Heart left ventricle (tissue), 16 donors: ENCODE data around the gene DNAJC17. TPM values are rescaled to one million over a fixed set of nuclear protein-coding genes. Genes with fewer than 3 reads are reported as not detected.

Experiments used
- ATAC-seq, 4 donors: fragments of 200-7000 bp; cut with Tn5 transposase; one replicate each; pipeline ENCODE4 v1.9.1; 2020 to 2022; ENCODE audit warnings: moderate library complexity in 4 of 4, mild to moderate bottlenecking in 3 of 4, moderate number of reproducible peaks in 1 of 4
- DNase-seq, 5 donors: peaks; one replicate each; pipeline ENCODE4 v3.0.0-alpha.2; 2020
- H3K27ac ChIP-seq, 12 donors: fragments of 200-600 bp; sonication (generic) in 4 of 12; one replicate each; pipeline versions ENCODE4 v1.5.0 to v1.8.0; 2016 to 2022; ENCODE audit warnings: mild to moderate bottlenecking in 2 of 12
- H3K27me3 ChIP-seq, 9 donors: fragments of 200-600 bp; sonication (generic) in 2 of 9; one replicate each; pipeline versions ENCODE4 v1.5.1 to v1.8.0; 2016 to 2022; ENCODE audit warnings: mild to moderate bottlenecking in 3 of 9
- H3K36me3 ChIP-seq, 9 donors: fragments of 200-600 bp; sonication (generic) in 2 of 9; one replicate each; pipeline versions ENCODE4 v1.5.0 to v1.8.0; 2018 to 2022; ENCODE audit warnings: mild to moderate bottlenecking in 2 of 9
- H3K4me1 ChIP-seq, 12 donors: fragments of 200-600 bp; sonication (generic) in 4 of 12; one replicate each; pipeline versions ENCODE4 v1.5.0 to v1.8.0; 2016 to 2022; ENCODE audit warnings: mild to moderate bottlenecking in 3 of 12
- H3K4me3 ChIP-seq, 12 donors: fragments of 200-600 bp; sonication (generic) in 4 of 12; one replicate each; pipeline versions ENCODE4 v1.5.0 to v1.8.0; 2017 to 2022; ENCODE audit warnings: mild to moderate bottlenecking in 9 of 12, moderate library complexity in 4 of 12
- H3K9me3 ChIP-seq, 12 donors: fragments of 200-600 bp; sonication (generic) in 4 of 12; one replicate each; pipeline versions ENCODE4 v1.5.0 to v1.8.0; 2016 to 2022; ENCODE audit warnings: mild to moderate bottlenecking in 1 of 12
- CTCF ChIP-seq, 12 donors: fragments of 200-600 bp; sonication (generic) in 4 of 12; IDR thresholded peaks; one replicate each; pipeline versions ENCODE4 v1.5.0 to v1.8.0; 2018 to 2022; ENCODE audit warnings: antibody characterized with exemption in 12 of 12, mild to moderate bottlenecking in 5 of 12
- POLR2A ChIP-seq, 2 donors: fragments of 450-650 bp; IDR thresholded peaks; one replicate each; pipeline ENCODE4 v1.6.1; 2017; ENCODE audit warnings: antibody characterized with exemption in 2 of 2, mild to moderate bottlenecking in 2 of 2, moderate library complexity in 2 of 2
- WGBS, 4 donors: extraction: QIAGEN DNeasy Blood & Tissue Kit in 2 of 4; methylation state at CpG; one replicate each; pipeline versions ENCODE4 v1.1.5 to v1.1.7; 2013 to 2018; 5-methylcytosine and 5-hydroxymethylcytosine counted together
- intact Hi-C, 10 donors: fragments of 100-400 bp; cut with DNase I; formaldehyde crosslinking; loops; one replicate each; pipeline versions ENCODE4 v1.11.1 to v1.14.2; 2022
- polyA plus RNA-seq, 2 donors: library from polyadenylated mRNA; stranded (reverse); fragments of 200-250 nt; gene quantifications; one replicate each; pipeline ENCODE4 v1.2.3, GENCODE V29; 2013
- total RNA-seq, 9 donors: library from RNA; depleted of rRNA in 2 of 9; stranded (reverse); fragments of >200 nt in 2 of 9; fragmentation: NEBNext Ultra II Directional in 3 of 9; extraction: Animal tissue kit (Norgen Biotek cat#: 25700) in 3 of 9; gene quantifications; one replicate each; pipeline versions ENCODE4 v1.1.0 to v1.2.4, GENCODE V29; 2016 to 2023
- donor health status: ischemic (EF 13 %, LVEDD 7.1; RV severe dilation, severe dysfunction).
- donor health status: healthy with polysubstance abuse.
- donor health status: DM: no; HTN: yes; CAD: no.
- donor health status: DM: no; HTN: no; CAD: no.
- donor health status: ischemic (EF 25% LVEDD 6.9; RV normal size, moderate dysfunction).
- donor health status: ischemic (EF 25% LVEDD 5.7; RV mildly dilated, moderate dysfunction).
- donor health status: healthy.
- donor health status: DM: yes; HTN: yes; CAD: no.
- donor health status: ischemic (EF 35%, LVEDD 5.7; RV mildly dilated, moderate dysfunction).
- donor health status: nonischemic (EF 11% LVEDD 7.7; RV severe dilation, severe dysfunction).
- donor health status: DM: yes; HTN: yes; CAD: no.
- donor health status: PGD.
- donor health status: ischemic (EF 29% LVEDD 5.4; RV normal size, mild dysfunction).
- donor health status: nonischemic (EF 23%, LVEDD 6.1; RV moderate dilation, normal function).

Gene DNAJC17
- total and polyA plus RNA-seq, 11 donors, result 7.6 to 29.9 (median 15.7) TPM

GRCh38 chr15:40854161-40854560, 46.9 kb upstream of the DNAJC17 start:
- Histone ChIP-seq H3K27ac (no peak overlapping the region), H3K4me3 (no peak overlapping the region), H3K4me1 (peaks cover 0 to 11% (median 0%) of the 10 kb centered on the region in 12 donors), H3K9me3 (no peaks in the 10 kb centered on the region), H3K36me3 (no peaks in the 10 kb centered on the region), H3K27me3 (peaks cover 0 to 15% (median 0%) of the 10 kb centered on the region in 9 donors)
- 55 to 64% (median 58%) methylated on average over 8 to 10 of the region's 10 CpGs for WGBS, 4 donors
- no peak for DNase-seq
- intact Hi-C loops, result loop anchor here in 3 of 10 donors (10.0 kb wide), 2 partner anchors 179 to 331 kb away; no protein-coding TSS in a partner anchor
- no peak for ATAC-seq
- no peak for TF ChIP-seq POLR2A (IDR thresholded peaks at IDR 0.05)
- TF ChIP-seq CTCF (IDR thresholded peaks at IDR 0.05), result no peak

DNA sequence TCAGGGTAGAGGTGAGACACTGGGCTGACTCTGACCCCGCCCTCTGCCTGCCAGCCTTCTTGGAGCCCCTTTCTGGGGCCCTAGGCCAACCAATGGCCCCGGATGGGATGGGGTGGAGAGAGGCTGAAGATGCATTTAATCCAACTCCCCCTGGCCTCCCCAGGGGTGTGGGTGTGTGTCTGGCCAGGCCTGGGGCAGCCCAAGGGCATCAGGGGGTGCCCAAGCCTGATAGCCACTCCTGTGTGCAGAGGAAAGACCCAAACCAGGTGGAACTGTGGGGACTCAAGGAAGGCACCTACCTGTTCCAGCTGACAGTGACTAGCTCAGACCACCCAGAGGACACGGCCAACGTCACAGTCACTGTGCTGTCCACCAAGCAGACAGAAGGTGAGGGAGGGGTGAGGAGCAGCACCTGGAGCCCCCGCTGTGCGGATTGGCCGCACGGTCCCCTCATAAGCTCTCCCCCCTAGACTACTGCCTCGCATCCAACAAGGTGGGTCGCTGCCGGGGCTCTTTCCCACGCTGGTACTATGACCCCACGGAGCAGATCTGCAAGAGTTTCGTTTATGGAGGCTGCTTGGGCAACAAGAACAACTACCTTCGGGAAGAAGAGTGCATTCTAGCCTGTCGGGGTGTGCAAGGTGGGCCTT, 46.1 kb upstream of the DNAJC17 start:
- Histone ChIP-seq H3K4me3 (no peak overlapping the region), H3K4me1 (peaks cover 0 to 11% (median 0%) of the 10 kb centered on the region in 12 donors), H3K27ac (no peak overlapping the region), H3K36me3 (no peaks in the 10 kb centered on the region), H3K9me3 (no peaks in the 10 kb centered on the region), H3K27me3 (peaks cover 0 to 7% (median 0%) of the 10 kb centered on the region in 9 donors)
- DNase-seq, result no peak
- intact Hi-C loops, result loop anchor here in 3 of 10 donors (10.0 kb wide), 2 partner anchors 179 to 331 kb away; no protein-coding TSS in a partner anchor
- ATAC-seq, result no peak
- TF ChIP-seq POLR2A (IDR thresholded peaks at IDR 0.05) (no peak), CTCF (IDR thresholded peaks at IDR 0.05) (no peak)
- 88 to 94% (median 93%) methylated on average over 13 to 16 of the region's 16 CpGs for WGBS, 4 donors

DNA sequence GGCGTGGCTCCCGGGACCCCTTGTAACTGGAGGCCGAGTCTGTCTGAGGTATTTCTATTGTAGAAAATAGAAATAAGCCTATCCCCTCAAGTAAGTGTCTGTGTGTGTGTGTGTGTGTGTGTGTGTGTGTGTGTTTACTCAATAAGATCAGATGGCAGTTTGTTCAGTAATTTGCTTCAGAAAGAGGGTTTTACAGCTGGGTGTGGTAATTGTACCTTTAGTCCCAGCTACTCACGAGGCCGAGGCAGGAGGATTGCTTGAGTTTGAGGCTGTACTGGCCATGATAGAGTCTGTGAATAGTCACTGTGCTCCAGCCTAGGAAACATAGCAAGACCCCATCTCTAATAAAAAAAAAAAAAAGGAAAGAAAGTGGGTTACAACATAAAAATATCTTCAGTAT, 45.3 kb upstream of the DNAJC17 start:
- H3K9me3 ChIP-seq, result no peaks in the 10 kb centered on the region
- ATAC-seq (no peak), DNase-seq (no peak)
- no peaks in the 10 kb centered on the region for H3K36me3 ChIP-seq
- intact Hi-C loops, result loop anchor here in 3 of 10 donors (10.0 kb wide), 2 partner anchors 178 to 332 kb away; no protein-coding TSS in a partner anchor
- H3K4me1 ChIP-seq, result peaks cover 0 to 10% (median 0%) of the 10 kb centered on the region in 12 donors
- peaks cover 0 to 7% (median 0%) of the 10 kb centered on the region in 9 donors for H3K27me3 ChIP-seq
- no peak for TF ChIP-seq CTCF (IDR thresholded peaks at IDR 0.05)
- no peak for TF ChIP-seq POLR2A (IDR thresholded peaks at IDR 0.05)
- 84 to 93% (median 92%) methylated on average over 5 of the region's 5 CpGs for WGBS, 4 donors
- no peak overlapping the region for H3K27ac ChIP-seq
- H3K4me3 ChIP-seq, result no peak overlapping the region

DNA sequence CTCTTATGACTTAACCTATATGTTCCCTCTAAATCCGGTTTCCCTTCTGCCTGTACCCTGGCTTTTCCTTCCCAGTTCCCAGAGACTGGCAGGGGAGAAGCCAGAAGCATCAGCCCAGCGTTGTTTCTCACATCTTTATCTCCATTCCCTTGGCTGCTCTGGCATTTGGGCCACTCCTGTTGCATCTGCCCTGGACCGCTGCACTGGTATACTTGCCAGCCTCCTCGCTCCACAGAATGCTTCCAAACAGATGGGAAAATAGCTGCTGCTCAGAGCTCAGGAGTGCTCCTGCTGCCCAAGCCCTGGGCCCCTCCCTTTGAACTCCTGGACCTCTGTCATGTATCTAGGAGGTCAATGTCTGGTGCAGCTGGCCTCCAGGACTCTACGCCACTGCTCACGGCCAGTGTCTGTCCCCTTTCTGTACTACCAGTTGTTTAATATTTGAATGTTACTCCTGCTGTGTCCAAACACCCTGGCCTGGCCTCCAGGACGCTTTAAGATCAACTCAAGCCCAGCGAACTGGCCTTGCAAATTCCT, 43.4 kb upstream of the DNAJC17 start:
- H3K9me3 ChIP-seq, result no peaks in the 10 kb centered on the region
- WGBS, 4 donors, result 75 to 88% (median 83%) methylated on average over 8 of the region's 8 CpGs
- TF ChIP-seq POLR2A (IDR thresholded peaks at IDR 0.05) (no peak), CTCF (IDR thresholded peaks at IDR 0.05) (no peak)
- no peak overlapping the region for H3K4me3 ChIP-seq
- peaks cover 0 to 20% (median 0%) of the 10 kb centered on the region in 12 donors for H3K4me1 ChIP-seq
- H3K27ac ChIP-seq, result no peak overlapping the region
- DNase-seq (no peak), ATAC-seq (no peak)
- intact Hi-C loops, result loop anchor here in 3 of 10 donors (10.0 kb wide), 2 partner anchors 176 to 334 kb away; no protein-coding TSS in a partner anchor
- H3K36me3 ChIP-seq, result no peaks in the 10 kb centered on the region
- H3K27me3 ChIP-seq, result peaks cover 0 to 13% (median 4%) of the 10 kb centered on the region in 9 donors
